Skeletal muscle tissue (tissue), 4 donors: ENCODE measurements around the gene CNST. TPM values are rescaled to one million over a fixed set of nuclear protein-coding genes. Genes with fewer than 3 reads are reported as not detected.
"Not testable (repeated sequence)": the region's sequence is repeated elsewhere in the genome, so short reads cannot be mapped to it uniquely, and the experiment has no call there.

Source experiments
- H3K27ac ChIP-seq: one replicate; pipeline ENCODE4 v1.7.0; 2013; ENCODE audit warnings: mild to moderate bottlenecking, low read depth, low read length, inconsistent platforms
- H3K27me3 ChIP-seq, 3 donors: one replicate each; pipeline ENCODE4 v1.7.0; 2013; ENCODE audit warnings: low read length in 3 of 3; ENCODE audit not compliant: control insufficient read depth in 3 of 3, insufficient read depth in 3 of 3
- H3K36me3 ChIP-seq, 3 donors: one replicate each; pipeline ENCODE4 v1.7.0; 2013; ENCODE audit warnings: low read length in 3 of 3; ENCODE audit not compliant: control insufficient read depth in 3 of 3, insufficient read depth in 3 of 3
- H3K4me1 ChIP-seq, 3 donors: one replicate each; pipeline ENCODE4 v1.7.0; 2013; ENCODE audit warnings: low read length in 3 of 3, mild to moderate bottlenecking in 3 of 3; ENCODE audit not compliant: control insufficient read depth in 3 of 3, insufficient read depth in 3 of 3
- H3K4me3 ChIP-seq, 3 donors: one replicate each; pipeline ENCODE4 v1.7.0; 2013; ENCODE audit warnings: low read length in 3 of 3
- H3K9ac ChIP-seq, 3 donors: one replicate each; pipeline ENCODE4 v1.7.0; 2013; ENCODE audit warnings: low read length in 3 of 3, mild to moderate bottlenecking in 3 of 3, moderate library complexity in 2 of 3, low read depth in 1 of 3
- H3K9me3 ChIP-seq, 3 donors: one replicate each; pipeline ENCODE4 v1.7.0; 2013; ENCODE audit warnings: low read length in 3 of 3; ENCODE audit not compliant: control insufficient read depth in 3 of 3
- total RNA-seq: library from RNA; depleted of rRNA; stranded (reverse); fragments of >200 nt; gene quantifications from one replicate; pipeline ENCODE4 v1.2.3, GENCODE V29; 2014
- donor health status: Osteomylitis.

The CNST gene
- total RNA-seq, 1 donor from 2014 or later, result 15.1 TPM

DNA sequence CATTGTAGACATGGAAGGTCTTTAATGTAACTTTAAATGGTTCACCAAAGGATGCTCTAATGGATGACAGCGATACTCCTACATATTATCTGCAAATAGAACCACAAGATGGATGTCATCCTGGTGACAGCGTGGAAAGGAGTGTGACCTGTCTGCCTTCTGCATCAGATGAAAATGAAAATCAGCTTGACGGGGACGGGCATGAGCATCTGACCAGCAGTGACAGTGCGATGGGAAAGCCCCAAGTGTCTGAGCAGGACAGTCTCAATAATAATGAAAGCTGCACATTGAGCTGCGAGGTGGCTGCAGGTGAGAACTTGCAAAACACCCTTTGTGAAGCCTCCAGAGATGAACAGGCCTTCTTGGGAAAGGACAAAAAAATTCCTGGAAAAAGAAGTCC is 25.2 kb downstream of the CNST start:
- H3K27me3 ChIP-seq, result no peaks in the 10 kb centered on the region
- H3K27ac ChIP-seq, result no peak overlapping the region
- peaks cover 0 to 5% (median 2%) of the 10 kb centered on the region in 3 donors for H3K36me3 ChIP-seq
- H3K9me3 ChIP-seq, result no peaks in the 10 kb centered on the region
- no peak overlapping the region for H3K4me3 ChIP-seq
- H3K4me1 ChIP-seq, result peaks cover 0 to 12% (median 6%) of the 10 kb centered on the region in 3 donors
- H3K9ac ChIP-seq, result no peak overlapping the region

DNA sequence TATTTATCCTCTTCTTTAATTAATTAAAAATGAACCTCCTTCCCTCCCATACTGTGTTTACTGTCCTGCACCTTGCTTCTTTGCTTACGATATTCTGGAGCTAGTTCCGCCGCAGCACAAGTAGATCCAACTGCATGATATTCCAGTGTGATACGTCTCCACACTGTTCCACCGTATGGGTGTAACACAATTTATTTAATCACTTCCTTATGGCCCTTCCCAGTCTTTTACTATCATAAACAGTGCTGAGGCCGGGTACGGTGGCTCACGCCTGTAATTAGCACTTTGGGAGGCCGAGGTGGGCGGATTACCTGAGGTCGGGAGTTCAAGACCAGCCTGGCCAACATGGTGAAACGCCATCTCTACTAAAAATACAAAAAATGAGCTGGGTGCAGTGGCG is 25.7 kb downstream of the CNST start:
- Histone ChIP-seq H3K4me1 (peaks cover 0 to 12% (median 11%) of the 10 kb centered on the region in 3 donors), H3K36me3 (peaks cover 0 to 5% (median 2%) of the 10 kb centered on the region in 3 donors), H3K27me3 (no peaks in the 10 kb centered on the region), H3K27ac (no peak overlapping the region), H3K9me3 (no peaks in the 10 kb centered on the region), H3K9ac (no peak overlapping the region), H3K4me3 (no peak overlapping the region)

DNA sequence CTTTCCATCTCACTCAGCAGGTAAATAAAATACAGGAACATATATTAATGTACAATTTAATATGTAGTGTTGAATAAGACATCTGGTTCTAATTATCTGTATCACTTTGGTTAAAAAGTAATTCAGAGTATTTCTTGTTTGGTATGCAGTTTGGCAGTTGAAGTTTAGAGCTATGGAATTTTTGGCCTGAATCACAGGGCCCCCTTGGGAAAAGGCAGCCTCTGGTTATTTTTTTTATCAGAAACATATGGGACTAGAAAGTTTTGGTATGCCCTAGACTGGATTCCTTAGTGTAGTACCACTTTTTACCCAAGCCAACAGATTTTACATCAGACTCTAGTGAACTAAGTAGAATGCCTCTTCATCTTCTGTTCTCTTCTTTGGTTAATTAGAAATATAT is 26.4 kb downstream of the CNST start:
- no peak overlapping the region for H3K27ac ChIP-seq
- H3K4me3 ChIP-seq, result no peak overlapping the region
- no peak overlapping the region for H3K9ac ChIP-seq
- no peaks in the 10 kb centered on the region for H3K27me3 ChIP-seq
- H3K36me3 ChIP-seq, result peaks cover 0 to 5% (median 2%) of the 10 kb centered on the region in 3 donors
- peaks cover 5 to 13% (median 12%) of the 10 kb centered on the region in 3 donors for H3K4me1 ChIP-seq
- H3K9me3 ChIP-seq, result no peaks in the 10 kb centered on the region

DNA sequence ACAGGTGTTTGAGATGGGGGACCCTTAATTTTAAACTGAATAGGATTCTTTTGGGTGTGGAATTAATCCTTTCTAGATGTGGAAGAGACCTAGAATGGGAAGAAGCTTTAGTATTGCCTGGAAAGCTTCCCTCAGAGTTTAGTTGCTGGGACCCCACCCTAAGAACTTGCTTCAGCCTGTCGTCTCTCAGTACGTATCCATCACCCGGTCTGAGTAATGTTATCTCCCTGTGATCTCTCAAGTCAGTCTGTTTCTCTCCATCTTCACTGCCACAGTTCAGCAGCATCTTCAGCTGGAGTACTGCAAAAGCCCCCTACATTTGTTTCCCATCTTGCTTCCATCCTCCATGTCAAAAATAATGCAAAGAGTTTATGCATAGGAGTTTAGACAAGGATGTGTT is 28.9 kb downstream of the CNST start:
- no peak overlapping the region for H3K27ac ChIP-seq
- peaks cover 8 to 23% (median 16%) of the 10 kb centered on the region in 3 donors for H3K4me1 ChIP-seq

DNA sequence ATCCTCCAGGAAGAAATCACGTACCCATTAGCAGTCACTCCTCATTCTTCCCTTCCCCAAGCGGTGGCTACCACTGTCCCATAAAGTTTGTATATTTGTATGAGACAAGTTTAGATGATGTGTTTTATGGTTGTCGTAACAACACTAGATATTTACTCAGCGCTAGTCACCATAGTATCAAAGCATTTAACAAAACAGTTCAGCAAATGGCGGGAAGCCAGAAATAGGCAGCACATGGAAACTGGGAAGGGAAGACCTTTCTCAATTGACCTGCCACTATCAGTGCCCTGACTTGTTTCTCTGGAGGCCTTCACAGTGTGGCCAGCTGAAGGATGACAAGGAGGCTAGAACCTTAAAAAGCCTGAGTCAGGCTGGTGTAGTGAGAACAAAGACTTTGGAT is 31.1 kb downstream of the CNST start:
- Histone ChIP-seq H3K9me3 (no peaks in the 10 kb centered on the region), H3K4me1 (peaks cover 10 to 16% (median 16%) of the 10 kb centered on the region in 3 donors), H3K27ac (peak overlapping the region; percentile 16), H3K36me3 (peaks cover 0 to 3% (median 0%) of the 10 kb centered on the region in 3 donors), H3K9ac (no peak overlapping the region), H3K4me3 (no peak overlapping the region), H3K27me3 (no peaks in the 10 kb centered on the region)

More for the DNA sequence above, 28.9 kb downstream of the CNST start:
- Histone ChIP-seq H3K9ac (no peak overlapping the region), H3K4me3 (no peak overlapping the region), H3K27me3 (no peaks in the 10 kb centered on the region), H3K9me3 (no peaks in the 10 kb centered on the region), H3K36me3 (peaks cover 0 to 5% (median 2%) of the 10 kb centered on the region in 3 donors)

DNA sequence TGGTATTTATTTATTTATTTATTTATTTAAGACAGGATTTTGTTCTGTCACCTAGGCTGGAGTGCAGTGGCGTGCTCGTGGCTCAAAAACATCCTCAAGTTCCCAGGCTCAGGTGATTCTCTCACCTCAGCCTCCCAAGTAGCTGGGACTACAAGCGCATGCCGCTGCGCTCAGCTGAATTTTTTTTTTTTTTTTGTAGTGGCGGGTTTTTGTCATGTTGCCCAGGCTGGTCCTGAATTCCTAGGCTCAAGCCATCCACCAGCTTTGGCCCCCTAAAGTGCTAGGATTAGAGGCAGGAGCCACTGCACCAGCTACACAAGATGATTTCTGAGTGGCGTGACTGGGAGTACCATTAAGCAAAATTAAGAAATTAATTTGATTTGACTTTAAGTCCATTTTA is 31.7 kb downstream of the CNST start:
- Histone ChIP-seq H3K9ac (no peak overlapping the region), H3K27me3 (no peaks in the 10 kb centered on the region), H3K27ac (no peak overlapping the region), H3K9me3 (no peaks in the 10 kb centered on the region), H3K36me3 (peaks cover 0 to 3% (median 0%) of the 10 kb centered on the region in 3 donors), H3K4me1 (peaks cover 12 to 16% (median 16%) of the 10 kb centered on the region in 3 donors), H3K4me3 (no peak overlapping the region)

DNA sequence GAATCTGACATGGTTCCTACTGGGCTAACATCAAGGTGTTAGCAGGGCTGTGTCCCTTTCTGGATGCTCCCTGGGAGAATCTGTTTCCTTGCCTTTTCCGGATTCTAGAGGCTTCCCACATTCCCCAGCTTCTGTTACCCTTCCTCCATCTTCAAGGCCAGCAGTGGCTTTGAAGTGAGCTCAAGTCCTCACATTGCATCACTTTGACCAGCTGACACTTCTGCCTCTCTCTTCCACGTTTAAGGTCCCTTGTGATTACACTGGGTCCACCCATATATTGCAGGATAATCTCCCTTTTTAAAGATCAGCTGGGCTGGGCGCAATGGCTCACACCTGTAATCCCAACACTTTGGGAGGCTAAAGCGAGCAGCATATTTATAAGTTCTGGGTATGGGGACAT is 33.1 kb downstream of the CNST start:
- H3K4me3 ChIP-seq, result no peak overlapping the region
- H3K9me3 ChIP-seq, result no peaks in the 10 kb centered on the region
- peaks cover 12 to 16% (median 16%) of the 10 kb centered on the region in 3 donors for H3K4me1 ChIP-seq
- no peak overlapping the region for H3K9ac ChIP-seq
- no peak overlapping the region for H3K27ac ChIP-seq
- H3K36me3 ChIP-seq, result no peaks in the 10 kb centered on the region
- H3K27me3 ChIP-seq, result no peaks in the 10 kb centered on the region

DNA sequence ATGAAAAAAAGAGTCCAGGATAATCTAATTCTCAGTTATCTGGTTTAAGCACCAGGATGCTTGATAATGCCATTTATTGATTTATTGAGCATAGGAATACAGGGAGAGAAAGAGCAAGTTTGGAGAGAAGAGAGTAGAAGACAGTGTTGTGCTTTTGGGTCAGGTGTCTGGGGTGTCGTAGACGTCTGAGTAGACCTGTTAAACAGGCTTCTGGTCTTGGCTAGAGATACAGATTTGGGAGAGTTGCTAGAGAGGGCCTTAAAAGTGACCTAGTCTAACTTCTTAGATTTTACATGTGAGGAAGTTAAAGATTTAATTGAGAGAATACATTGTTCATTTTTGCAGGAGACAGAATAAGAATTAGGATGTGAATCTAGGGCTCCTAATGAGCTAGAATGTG is 34.3 kb downstream of the CNST start:
- Histone ChIP-seq H3K9ac (no peak overlapping the region), H3K27ac (no peak overlapping the region), H3K36me3 (no peaks in the 10 kb centered on the region), H3K9me3 (no peaks in the 10 kb centered on the region), H3K27me3 (no peaks in the 10 kb centered on the region), H3K4me1 (peaks cover 12 to 16% (median 16%) of the 10 kb centered on the region in 3 donors), H3K4me3 (no peak overlapping the region)

DNA sequence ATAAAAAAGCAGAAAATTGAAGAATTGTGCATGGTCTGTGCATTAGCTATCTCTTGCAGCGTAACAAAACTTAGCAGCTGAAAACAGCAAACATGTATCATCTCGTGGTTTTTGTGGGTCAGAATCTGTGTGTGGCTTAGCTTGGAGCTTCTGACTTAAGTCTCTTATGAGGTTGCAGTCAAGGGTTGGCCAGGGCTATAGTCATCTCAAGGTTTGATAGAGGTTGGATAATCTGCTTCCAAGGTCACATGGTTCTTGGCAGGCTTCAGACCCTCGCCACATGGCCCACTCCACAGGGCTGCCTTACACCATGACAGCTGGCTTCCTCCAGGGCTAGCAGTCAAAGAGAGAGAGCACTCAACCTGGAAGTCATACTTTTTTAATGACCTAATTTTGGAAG is 35.9 kb downstream of the CNST start:
- no peaks in the 10 kb centered on the region for H3K27me3 ChIP-seq
- H3K9me3 ChIP-seq, result no peaks in the 10 kb centered on the region
- H3K4me1 ChIP-seq, result peaks cover 10 to 14% (median 12%) of the 10 kb centered on the region in 3 donors
- no peak overlapping the region for H3K9ac ChIP-seq
- no peaks in the 10 kb centered on the region for H3K36me3 ChIP-seq
- H3K27ac ChIP-seq, result no peak overlapping the region
- H3K4me3 ChIP-seq, result no peak overlapping the region

DNA sequence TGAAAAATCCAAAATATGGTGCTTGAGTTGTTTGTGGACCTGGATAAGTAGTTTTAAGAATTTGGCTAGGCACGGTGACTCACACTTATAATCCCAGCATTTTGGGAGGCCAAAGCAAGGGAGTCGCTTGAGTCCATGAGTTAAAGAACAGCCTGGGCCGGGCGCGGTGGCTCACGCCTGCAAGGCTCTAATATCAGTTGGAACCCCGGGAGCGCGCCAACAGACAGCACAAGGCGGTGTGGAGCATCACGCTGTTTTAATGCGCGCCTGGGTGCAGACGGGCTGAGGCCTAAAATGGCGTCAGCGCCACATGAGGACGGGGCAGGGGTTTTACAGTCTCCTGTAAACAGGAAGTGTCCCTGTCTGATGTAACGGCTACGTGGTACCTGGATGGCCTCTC is 39.0 kb downstream of the CNST start:
- H3K4me1 ChIP-seq, result peaks cover 6 to 14% (median 12%) of the 10 kb centered on the region in 3 donors
- not testable (repeated sequence) for H3K27ac ChIP-seq, H3K9me3 ChIP-seq, H3K9ac ChIP-seq, H3K27me3 ChIP-seq, H3K36me3 ChIP-seq, H3K4me3 ChIP-seq
